Adipocyte (in vitro differentiated cells): ENCODE results near the gene AMBRA1.

Source experiments
- DNase-seq: peaks from one replicate; pipeline ENCODE4 v3.0.0-alpha.2; 2015; ENCODE audit warnings: low read depth
- H3K27me3 ChIP-seq: replicated peaks from 2 replicates; pipeline ENCODE4 v1.7.0; 2013; ENCODE audit warnings: mild to moderate bottlenecking, low read length, moderate library complexity; ENCODE audit not compliant: control insufficient read depth, insufficient read depth
- H3K36me3 ChIP-seq: 2 replicates; pipeline ENCODE4 v1.7.0; 2013; ENCODE audit warnings: low read length, mild to moderate bottlenecking, moderate library complexity; ENCODE audit not compliant: control insufficient read depth, insufficient read depth, severe bottlenecking
- H3K4me1 ChIP-seq: 2 replicates; pipeline ENCODE4 v1.7.0; 2013; ENCODE audit warnings: mild to moderate bottlenecking, low read length, moderate library complexity; ENCODE audit not compliant: control insufficient read depth, insufficient read depth
- H3K4me3 ChIP-seq: 2 replicates; pipeline ENCODE4 v1.7.0; 2013; ENCODE audit warnings: mild to moderate bottlenecking, low read length, moderate library complexity
- H3K9ac ChIP-seq: 2 replicates; pipeline ENCODE4 v1.7.0; 2013; ENCODE audit warnings: mild to moderate bottlenecking, low read length, moderate library complexity
- H3K9me3 ChIP-seq: 2 replicates; pipeline ENCODE4 v1.7.0; 2013; ENCODE audit warnings: mild to moderate bottlenecking, low read length, moderate library complexity; ENCODE audit not compliant: control insufficient read depth

The AMBRA1 gene, protein sequence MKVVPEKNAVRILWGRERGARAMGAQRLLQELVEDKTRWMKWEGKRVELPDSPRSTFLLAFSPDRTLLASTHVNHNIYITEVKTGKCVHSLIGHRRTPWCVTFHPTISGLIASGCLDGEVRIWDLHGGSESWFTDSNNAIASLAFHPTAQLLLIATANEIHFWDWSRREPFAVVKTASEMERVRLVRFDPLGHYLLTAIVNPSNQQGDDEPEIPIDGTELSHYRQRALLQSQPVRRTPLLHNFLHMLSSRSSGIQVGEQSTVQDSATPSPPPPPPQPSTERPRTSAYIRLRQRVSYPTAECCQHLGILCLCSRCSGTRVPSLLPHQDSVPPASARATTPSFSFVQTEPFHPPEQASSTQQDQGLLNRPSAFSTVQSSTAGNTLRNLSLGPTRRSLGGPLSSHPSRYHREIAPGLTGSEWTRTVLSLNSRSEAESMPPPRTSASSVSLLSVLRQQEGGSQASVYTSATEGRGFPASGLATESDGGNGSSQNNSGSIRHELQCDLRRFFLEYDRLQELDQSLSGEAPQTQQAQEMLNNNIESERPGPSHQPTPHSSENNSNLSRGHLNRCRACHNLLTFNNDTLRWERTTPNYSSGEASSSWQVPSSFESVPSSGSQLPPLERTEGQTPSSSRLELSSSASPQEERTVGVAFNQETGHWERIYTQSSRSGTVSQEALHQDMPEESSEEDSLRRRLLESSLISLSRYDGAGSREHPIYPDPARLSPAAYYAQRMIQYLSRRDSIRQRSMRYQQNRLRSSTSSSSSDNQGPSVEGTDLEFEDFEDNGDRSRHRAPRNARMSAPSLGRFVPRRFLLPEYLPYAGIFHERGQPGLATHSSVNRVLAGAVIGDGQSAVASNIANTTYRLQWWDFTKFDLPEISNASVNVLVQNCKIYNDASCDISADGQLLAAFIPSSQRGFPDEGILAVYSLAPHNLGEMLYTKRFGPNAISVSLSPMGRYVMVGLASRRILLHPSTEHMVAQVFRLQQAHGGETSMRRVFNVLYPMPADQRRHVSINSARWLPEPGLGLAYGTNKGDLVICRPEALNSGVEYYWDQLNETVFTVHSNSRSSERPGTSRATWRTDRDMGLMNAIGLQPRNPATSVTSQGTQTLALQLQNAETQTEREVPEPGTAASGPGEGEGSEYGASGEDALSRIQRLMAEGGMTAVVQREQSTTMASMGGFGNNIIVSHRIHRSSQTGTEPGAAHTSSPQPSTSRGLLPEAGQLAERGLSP (N-terminal part only)

DNA sequence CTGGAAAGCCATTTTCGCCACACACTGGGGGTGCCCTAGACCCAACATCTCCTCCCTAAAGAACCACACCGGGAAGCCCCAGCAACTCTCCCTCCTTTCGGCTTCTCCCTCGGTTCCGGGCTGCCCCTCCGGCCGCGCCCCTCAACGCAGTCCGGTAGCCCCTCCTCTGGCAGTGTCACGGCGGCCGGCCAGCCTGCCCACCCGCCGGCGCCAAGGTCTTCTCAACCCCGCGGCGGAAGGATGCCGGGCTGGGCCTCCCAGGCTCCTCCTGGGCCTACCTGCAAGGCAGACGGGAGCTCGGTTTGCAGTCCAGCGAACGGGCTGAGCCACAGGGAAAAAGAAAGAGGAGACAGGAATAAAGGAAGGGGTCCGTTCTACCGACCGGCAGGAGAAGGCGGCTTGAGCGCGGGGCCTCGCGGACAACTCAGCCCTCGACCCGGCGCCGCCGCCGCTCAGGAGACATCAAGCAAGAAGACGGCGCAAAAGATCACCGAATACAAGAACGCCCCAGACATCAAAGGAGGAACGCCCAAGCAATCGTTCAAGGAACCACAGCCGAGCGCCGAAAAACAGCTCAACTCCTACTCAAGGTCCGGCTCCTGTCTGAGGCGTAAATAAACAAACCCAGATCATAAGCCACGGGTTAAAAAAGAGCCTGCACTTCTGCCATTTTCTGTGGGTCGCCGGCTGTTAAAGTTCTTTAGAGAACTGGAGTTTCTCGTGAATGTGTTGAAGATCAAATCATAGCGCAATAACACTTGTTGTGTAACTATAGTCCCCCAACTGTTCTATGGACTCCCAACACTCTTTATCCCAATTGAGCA lies at the start of gene AMBRA1:
AMBRA1 (minus strand) TSS at position 474 of the 824 bp plus-strand sequence. CDS start 45,643 bp downstream, outside the sequence.
- no peaks in the 10 kb centered on the region for H3K27me3 ChIP-seq
- H3K4me1 ChIP-seq = peaks cover 33% of the 10 kb centered on the region
- DNase-seq = peak; percentile 96
- H3K4me3 ChIP-seq = peak within 1 kb of the TSS; percentile 99
- no peaks in the 10 kb centered on the region for H3K9me3 ChIP-seq
- H3K36me3 ChIP-seq = no peaks in the 10 kb centered on the region
- H3K9ac ChIP-seq = peak within 1 kb of the TSS; percentile 96

DNA sequence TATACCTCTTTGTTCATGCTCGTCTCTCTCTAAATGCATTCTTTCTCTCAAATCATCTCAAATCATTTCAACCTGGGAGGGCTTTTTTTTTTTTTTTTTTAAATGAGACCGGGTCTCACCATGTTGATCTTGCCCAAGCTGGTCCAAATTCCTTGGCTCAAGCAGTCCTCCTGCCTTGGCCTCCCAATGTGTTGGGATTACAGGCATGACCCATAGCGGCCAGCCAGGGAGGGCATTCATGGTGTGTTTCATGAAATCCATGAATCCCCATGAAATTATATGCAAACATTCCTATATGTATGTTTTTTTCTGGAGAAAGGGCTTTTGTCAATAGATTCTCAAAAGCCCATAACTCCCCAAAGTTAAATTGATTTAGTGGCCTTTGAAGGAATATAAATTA lies 49.7 kb upstream of the AMBRA1 start:
- H3K27me3 ChIP-seq = no peaks in the 10 kb centered on the region
- peaks cover 42% of the 10 kb centered on the region for H3K36me3 ChIP-seq
- no peaks in the 10 kb centered on the region for H3K9me3 ChIP-seq
- H3K4me3 ChIP-seq = no peak overlapping the region
- no peak overlapping the region for H3K9ac ChIP-seq
- H3K4me1 ChIP-seq = peaks cover 6% of the 10 kb centered on the region
- no peak for DNase-seq

DNA sequence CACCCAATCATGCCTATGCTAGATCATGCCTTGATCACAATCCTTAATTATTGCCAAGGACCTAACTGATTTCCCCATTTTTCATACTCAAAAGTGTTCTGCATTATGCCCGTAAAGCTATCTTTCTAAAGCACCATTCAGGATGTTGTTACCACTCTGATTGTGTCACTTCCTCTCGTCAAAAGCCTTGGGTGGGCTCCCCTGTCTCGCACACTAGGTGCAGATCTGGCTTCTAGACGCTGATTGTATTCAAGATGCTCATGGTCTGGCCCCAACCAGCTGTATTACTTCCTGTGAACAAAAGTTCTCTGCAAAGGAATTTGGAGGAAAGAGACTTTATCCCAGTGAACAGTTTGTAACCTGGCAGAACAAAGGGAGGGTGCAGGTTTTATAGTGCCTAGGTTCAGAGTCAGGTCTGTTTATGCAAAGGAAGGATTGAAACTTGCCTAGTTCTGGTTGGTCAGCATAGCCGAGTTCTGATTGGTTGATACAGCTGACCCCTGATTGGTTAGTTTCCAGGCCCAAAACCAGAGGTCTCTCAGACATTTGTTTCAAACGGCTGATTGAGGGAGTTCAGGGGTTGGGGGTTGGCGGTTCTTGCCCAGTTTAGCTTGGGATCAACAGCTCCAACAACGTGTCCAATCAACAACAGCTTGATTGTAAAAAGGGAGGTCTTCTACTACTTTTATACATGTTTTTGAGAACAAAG lies 49.0 kb upstream of the AMBRA1 start:
- Histone ChIP-seq H3K4me3 (no peak overlapping the region), H3K4me1 (peaks cover 3% of the 10 kb centered on the region), H3K9me3 (no peaks in the 10 kb centered on the region), H3K36me3 (peaks cover 41% of the 10 kb centered on the region), H3K27me3 (no peaks in the 10 kb centered on the region), H3K9ac (no peak overlapping the region)
- no peak for DNase-seq

DNA sequence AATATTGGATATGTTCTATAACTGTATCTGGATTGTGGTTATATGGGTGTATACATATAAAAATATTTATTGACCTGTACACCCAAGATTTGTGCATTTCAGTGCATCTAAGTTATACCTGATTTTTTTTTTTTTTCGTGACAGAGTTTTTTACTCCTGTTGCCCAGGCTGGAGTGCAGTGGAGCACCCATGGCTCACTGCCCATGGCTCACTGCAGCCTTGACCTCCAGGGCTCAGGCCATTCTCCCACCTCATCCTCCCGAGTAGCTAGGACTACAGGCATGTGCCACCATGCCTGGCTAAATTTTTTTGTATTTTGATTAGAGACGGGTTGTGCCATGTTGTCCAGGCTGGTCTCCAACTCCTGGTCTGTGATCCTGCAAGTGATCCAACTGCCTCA lies 47.8 kb upstream of the AMBRA1 start:
- Histone ChIP-seq H3K4me3 (no peak overlapping the region), H3K9me3 (no peaks in the 10 kb centered on the region), H3K27me3 (no peaks in the 10 kb centered on the region), H3K9ac (no peak overlapping the region), H3K36me3 (peaks cover 32% of the 10 kb centered on the region), H3K4me1 (peaks cover 3% of the 10 kb centered on the region)
- DNase-seq = no peak

DNA sequence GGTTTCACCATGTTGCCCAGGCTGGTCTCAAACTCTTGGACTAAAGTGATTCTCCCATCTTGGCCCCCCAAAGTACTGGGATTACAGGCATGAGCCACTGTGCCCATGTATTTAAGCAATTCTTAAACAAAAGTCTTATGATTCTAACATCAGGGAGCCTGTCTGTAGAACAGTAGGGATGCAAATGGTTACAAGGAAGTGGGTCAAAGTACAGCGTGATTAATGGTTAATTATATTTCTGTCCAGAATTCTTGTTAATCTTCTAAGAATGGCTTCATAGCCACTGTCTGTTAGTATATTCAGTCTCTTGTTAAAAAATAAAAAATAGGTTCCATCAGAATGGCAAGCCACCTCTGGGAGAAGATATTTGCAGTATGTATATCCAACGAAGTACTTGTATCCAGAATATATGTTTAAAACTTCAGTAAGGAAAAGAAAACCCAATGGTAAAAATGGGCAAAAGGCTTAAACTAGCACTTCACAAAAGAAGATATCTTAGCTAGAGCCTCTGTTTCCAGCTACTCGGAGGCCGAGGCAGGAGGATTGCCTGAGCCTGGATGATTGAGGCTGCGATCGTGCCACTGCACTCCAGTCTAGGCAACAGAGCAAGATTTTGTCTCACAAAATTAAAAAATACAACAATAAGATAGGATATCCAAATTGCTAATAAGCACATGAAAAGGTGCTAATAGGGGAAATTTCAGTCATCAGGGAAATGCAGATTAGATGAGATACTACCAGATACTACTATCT lies 46.4 kb upstream of the AMBRA1 start:
- no peak for DNase-seq
- Histone ChIP-seq H3K36me3 (peaks cover 21% of the 10 kb centered on the region), H3K4me3 (no peak overlapping the region), H3K27me3 (no peaks in the 10 kb centered on the region), H3K9ac (no peak overlapping the region), H3K4me1 (peaks cover 11% of the 10 kb centered on the region), H3K9me3 (no peaks in the 10 kb centered on the region)

DNA sequence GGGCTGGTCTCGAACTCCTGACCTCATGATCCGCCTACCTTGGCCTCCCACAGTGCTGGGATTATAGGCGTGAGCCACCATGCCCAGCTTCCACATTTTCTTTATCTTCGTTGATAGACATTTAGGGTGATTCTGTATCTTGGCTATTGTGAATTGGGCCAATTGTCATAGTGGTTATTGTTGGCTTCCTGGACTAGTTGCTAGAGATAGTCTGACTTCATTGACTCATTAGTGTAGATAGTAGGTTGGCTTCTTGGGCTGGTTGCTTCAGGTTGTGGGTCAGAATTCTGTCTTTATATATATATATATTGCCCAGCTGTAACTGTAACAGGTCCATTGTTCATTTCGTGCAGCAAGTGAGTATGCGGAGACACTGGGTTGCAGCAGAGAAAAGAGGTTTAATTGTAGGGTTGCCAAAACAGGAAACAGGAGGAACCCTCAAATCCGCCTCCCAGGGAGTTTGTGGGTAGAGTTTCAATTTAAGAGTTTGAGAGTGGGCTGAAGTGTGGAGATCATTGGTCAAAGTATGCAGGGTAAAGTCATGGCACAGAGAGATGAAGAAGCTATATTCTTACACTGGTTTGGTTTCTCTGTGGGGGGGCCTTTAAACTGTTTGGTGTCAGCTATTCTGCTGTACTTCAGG lies 45.5 kb upstream of the AMBRA1 start:
- Histone ChIP-seq H3K4me1 (peaks cover 15% of the 10 kb centered on the region), H3K9me3 (no peaks in the 10 kb centered on the region), H3K27me3 (no peaks in the 10 kb centered on the region), H3K4me3 (no peak overlapping the region), H3K36me3 (peaks cover 14% of the 10 kb centered on the region), H3K9ac (no peak overlapping the region)
- DNase-seq = no peak

DNA sequence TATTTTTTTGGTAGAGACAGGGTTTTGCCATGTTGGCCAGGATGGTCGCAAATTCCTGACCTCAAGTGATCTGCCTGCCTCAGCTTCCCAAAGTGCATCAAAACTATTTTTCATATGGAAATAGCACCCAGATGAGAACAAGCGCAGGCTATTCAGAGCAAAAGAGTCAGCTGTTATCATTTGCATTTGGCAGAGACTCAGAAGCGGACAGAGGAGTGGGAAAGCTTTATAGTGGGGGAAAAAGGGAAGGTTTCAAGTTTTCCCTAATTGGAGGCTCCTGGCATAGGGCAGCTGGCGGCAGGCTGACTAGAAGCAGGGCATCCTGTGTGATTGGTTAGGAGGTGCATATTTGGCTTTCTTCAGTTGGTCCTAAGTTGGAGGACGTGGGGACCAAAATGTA lies 43.7 kb upstream of the AMBRA1 start:
- H3K36me3 ChIP-seq = peaks cover 19% of the 10 kb centered on the region
- H3K4me1 ChIP-seq = peaks cover 15% of the 10 kb centered on the region
- no peaks in the 10 kb centered on the region for H3K9me3 ChIP-seq
- H3K27me3 ChIP-seq = no peaks in the 10 kb centered on the region
- no peak for DNase-seq
- H3K4me3 ChIP-seq = no peak overlapping the region
- H3K9ac ChIP-seq = no peak overlapping the region

DNA sequence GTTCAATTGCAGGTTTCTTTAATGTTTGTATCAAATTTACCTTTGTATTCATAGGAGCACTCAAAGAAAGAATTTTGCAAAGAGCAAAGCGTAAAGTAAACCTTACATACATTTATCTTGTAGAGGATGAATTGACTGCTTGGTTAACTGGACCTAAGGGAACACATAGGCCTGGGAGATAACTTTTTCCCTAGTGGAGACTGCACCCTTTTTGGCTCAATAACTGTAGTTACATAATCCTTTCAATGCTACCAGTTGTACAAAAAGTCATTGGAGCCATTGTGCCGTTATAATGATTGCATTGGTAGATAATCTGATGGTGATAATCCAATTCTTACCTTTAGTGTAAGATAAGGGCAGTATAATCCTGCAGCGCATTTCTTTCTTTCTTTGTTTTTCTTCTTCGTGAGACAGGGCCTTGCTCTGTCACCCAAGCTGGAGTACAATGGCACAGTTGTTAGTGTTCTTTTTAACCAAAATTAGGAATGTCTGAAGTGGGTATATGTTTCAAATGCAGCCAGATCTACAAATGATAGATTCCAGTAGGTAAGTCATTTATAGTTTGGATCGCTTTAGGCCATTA lies 41.8 kb upstream of the AMBRA1 start:
- no peak for DNase-seq
- Histone ChIP-seq H3K9me3 (no peaks in the 10 kb centered on the region), H3K9ac (no peak overlapping the region), H3K4me3 (no peak overlapping the region), H3K36me3 (peaks cover 37% of the 10 kb centered on the region), H3K4me1 (peaks cover 17% of the 10 kb centered on the region), H3K27me3 (no peaks in the 10 kb centered on the region)
